Measurements from ENCODE around the gene GPR146.

- TF ChIP-seq USF2 (IDR thresholded peaks at IDR 0.05; ENCODE audit: low read depth, low read length), result no peak
- no peak for TF ChIP-seq USF2 (CRISPR knock-in tag; IDR thresholded peaks at IDR 0.05; ENCODE audit: borderline replicate concordance)
- TF ChIP-seq ZFP37 (CRISPR knock-in tag; IDR thresholded peaks at IDR 0.05; ENCODE audit: borderline replicate concordance), result no peak
Observed at GRCh38 chr7:1050956-1051690, 6.8 kb downstream of the GPR146 start.

Data from HepG2 (cell line).